ENCODE data around the gene REG3A.

The REG3A gene

GRCh38 chr2:79159653-79160052 lies at the start of gene REG3A:
Gene REG3A, minus strand, starts transcription at chr2:79159753. Its CDS starts 348 bp downstream, at chr2:79159405.
- no peak for DNase-seq

DNA sequence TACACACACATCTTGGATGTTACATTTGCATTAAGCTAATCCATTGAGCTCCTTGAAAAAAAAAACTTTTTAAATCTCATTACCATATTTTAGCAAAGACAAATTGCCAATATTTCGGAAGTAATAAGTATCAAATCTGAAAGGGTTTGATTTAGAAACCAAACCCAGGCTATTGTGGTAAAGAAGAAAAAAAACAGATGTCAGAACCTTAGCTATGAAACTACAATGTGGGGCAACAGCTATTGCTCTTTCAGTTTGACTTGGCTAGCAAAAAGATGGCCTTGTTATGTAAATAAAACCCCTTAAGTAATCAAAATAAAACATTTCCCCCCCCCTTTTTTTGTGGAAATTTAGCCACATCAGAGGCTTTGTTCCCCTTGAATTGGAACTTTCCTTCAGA lies 41.2 kb upstream of the REG3A start:
- DNase-seq, result no peak

DNA sequence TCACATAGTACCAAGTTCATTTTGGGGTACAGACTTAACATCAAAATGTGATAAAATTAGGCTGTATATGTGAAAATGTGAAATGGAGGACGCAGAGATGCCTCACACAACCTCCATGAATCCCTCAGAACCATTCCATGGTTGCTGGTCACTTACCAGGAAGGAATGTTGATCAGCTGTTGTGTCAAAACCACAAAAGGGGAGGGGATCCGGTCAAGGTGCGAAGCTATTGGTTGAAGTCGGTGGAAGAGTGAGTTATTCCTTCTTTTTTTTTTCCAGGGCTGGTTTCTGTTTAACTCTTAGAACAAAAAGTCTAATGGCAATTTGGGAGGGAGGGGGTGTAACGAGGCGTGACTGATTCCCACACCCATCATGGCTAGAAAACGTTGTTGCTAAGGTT lies 32.3 kb upstream of the REG3A start:
- no peak for DNase-seq

DNA sequence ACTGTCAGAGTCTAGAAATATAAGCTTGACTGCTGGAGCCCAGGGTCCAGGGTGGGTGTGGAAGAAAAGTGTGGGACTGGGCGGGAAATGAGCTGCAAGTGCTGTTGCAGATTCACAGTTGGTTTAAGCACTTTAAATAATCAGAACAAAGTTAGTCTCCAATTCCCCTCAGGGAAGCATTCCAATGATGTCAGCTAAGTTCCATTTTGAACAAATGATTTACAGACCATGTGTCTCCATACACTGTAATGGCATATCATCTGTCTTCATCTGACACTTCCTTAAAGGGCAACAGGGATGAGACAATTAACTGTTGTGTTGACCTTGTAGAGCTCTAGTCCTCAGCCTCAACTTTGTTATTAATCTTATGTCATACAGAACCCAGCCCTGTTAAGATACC lies 31.5 kb upstream of the REG3A start:
- DNase-seq, result no peak

DNA sequence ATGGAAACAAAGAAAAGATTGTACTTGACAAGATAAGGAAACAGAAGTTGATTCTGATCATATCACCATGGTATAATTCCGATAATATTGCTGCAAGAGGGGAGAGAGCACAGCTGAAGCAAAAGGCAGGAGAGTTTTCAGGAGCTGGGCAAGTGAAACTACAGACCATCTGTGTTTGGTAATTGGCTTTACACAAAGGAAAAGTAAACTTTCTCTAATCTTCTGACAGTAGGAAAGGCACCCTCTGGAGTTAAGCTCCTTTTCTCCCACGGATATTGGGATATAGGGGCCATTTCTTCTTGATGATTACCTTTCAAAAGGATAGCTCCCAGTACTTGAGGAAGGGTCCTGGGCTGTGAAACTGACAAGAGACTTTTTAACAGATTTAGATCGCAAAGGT lies 29.9 kb upstream of the REG3A start:
- no peak for DNase-seq

DNA sequence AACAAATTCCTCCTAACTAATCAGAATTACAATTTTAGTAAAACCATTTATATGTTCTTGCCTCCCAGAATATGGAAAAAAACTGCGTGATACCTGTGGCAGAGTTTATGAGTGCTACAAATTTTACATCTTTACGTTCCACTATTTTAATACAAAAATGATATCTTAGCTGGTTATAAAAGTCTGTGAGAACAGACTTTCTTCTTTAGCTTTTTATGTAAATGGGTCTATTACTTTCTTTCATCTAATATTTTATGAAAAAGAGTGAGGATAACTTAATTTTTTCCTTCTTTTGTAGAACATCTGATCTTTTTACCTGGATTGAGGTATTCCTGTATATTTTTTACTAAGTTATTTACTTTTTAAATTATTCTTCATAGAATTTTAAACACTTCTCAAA lies 22.1 kb upstream of the REG3A start:
- no peak for DNase-seq

DNA sequence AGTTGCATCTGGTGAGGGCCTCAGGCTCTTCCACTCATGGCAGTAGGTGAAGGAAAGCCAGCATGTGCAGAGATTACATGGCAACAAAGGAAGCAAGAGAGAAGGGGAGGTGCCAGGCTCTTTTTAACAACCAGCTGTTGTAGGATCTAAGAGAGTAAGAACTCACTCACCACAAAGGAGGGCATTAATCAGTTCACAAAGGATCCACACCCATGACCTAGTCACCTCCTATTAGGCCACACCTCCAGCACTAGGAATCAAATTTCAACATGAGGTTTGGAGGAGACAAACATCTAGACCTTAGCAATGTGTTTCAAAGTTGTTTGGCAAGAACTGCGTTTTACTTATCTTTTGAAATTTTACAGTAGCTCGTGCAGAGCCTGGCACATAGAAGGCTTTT lies 20.5 kb upstream of the REG3A start:
- DNase-seq, result no peak

DNA sequence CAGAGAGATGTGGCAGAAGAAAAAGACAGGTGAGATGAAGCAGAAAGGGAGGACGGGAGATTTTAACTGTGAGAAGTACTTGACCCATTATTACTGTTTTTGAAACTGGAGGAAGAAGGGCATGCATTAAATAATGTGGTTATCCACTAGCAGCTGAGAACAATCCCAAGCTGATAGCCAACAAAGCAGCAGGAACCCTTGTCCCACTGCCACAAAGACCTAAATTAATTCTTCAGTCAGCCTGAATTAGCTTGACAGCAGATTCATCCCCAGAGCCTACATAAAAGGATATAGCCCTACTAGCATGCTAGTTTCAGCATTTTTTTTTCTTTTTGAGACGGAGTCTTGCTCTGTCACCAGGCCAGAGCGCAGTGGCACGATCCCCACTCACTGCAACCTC lies 19.5 kb upstream of the REG3A start:
- DNase-seq, result no peak

DNA sequence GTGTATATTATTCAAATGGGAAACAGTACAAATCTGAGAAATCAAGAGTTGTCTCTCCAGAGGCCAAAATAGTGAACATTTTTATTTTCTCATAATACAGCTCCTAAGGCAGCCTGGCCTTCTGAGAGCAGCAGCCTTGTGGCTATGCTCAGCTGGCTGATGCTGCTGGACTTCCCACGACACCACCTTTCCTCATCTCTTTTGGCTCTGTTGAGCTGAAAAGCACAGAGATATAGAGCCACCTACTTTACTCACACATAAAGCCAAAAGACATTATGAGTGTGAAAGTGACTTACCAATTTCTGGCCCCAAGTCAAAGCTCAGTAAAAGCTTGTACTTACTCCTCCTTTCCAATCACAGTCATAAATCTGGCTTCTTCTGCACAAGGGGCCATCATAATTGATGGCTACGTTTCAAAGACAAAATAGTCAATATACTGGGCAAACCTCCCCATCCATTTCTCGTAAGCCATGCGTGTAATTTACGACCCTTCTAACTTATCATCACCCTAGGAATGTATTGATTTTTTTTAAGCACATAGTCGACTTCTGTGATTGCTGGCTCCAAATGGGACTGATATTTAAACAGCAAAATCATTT lies 18.6 kb upstream of the REG3A start:
- no peak for DNase-seq

- DNase-seq, result no peak
Observed at GRCh38 chr2:79171348-79171958, 11.9 kb upstream of the REG3A start.

- DNase-seq, result no peak
Observed at GRCh38 chr2:79162801-79163200, 3.2 kb upstream of the REG3A start.

- no peak for DNase-seq
Observed at GRCh38 chr2:79162132-79162531, 2.6 kb upstream of the REG3A start.

DNA sequence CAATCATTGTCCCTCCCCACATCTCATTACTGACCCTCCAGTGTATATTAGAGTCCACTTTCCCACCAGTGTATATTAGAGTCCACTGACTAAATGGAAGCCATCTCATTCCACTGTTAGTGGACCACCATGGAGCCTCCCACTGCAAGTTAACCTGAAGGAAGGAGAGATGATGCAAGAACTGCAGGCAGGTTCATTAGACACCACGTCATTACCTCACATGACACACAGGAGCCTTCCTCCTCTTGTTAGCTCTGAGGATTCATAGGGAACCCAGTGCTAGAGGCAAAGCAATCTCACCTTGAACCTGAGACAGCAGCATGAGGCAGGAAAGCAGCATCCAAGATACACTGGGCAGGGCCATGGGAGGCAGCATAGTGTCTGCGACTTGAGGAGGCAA lies 523 bp downstream of the REG3A start:
- no peak for DNase-seq

- no peak for DNase-seq
Observed at GRCh38 chr2:79155826-79156476, 3.6 kb downstream of the REG3A start.

- no peak for DNase-seq
Observed at GRCh38 chr2:79139423-79139822, 20.1 kb downstream of the REG3A start.

GRCh38 chr2:79138385-79138784 lies 21.2 kb downstream of the REG3A start:
- no peak for DNase-seq

- DNase-seq, result no peak
Observed at GRCh38 chr2:79131687-79132086, 27.9 kb downstream of the REG3A start.

GRCh38 chr2:79129804-79130203 lies 29.7 kb downstream of the REG3A start:
- no peak for DNase-seq

GRCh38 chr2:79129260-79129659 lies 30.3 kb downstream of the REG3A start:
- DNase-seq, result no peak

- DNase-seq, result no peak
Observed at GRCh38 chr2:79128406-79128805, 31.1 kb downstream of the REG3A start.

GRCh38 chr2:79125721-79125985 lies 33.9 kb downstream of the REG3A start:
- DNase-seq, result no peak

GRCh38 chr2:79124907-79125720 lies 34.4 kb downstream of the REG3A start:
- no peak for DNase-seq

DNA sequence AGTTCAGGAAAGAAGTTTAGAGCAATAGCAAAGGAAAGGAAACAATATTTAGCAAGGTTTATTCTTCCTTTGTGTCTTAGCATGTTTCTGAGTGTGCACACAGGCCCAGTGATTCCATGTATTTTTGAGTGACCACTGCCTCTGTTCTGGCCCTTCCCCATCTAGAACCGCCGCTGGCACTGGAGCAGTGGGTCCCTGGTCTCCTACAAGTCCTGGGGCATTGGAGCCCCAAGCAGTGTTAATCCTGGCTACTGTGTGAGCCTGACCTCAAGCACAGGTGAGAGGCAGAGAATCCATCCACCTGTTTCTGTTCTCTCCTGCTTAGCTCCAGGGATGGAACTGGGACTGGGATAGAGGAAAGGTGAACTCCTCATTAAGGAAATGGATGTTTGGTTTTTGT lies 36.9 kb downstream of the REG3A start:
- no peak for DNase-seq

GRCh38 chr2:79120194-79120713 lies 39.3 kb downstream of the REG3A start, which contains the start of gene REG1A:
Gene REG1A, plus strand, starts transcription at chr2:79120488. Its CDS starts 374 bp downstream, at chr2:79120862.
- no peak for DNase-seq

Measured in kidney glomerular epithelial cell (primary cell).